GM12878 (cell line): ENCODE results near the gene PODXL2. TPM values are rescaled to one million over a fixed set of nuclear protein-coding genes. Genes with fewer than 3 reads are reported as not detected.

ENCODE experiments used
- ATAC-seq: fragments of 200-7000 bp; cut with Tn5 transposase; 3 replicates; pipeline ENCODE4 v1.9.1; 2020; ENCODE audit warnings: mild to moderate bottlenecking, moderate library complexity
- BruUV-seq: library from RNA; stranded (reverse); fragments of 400-500 nt; replicated peaks from 2 replicates; lab custom pipeline; 2021; lab: Mats Ljungman, UMichigan
- CTCF ChIA-PET: fragments of 300-600 bp; sonication (Branson Sonifier 250); formaldehyde crosslinking; extraction: SDS; loops from one replicate; lab custom pipeline; 2021; ENCODE audit warnings: inconsistent platforms; lab: Yijun Ruan, JAX
- POLR2A ChIA-PET: fragments of 350-600 bp; formaldehyde crosslinking; extraction: SDS; loops from one replicate; lab custom pipeline; 2021; ENCODE audit warnings: inconsistent platforms; lab: Charles Lee
- RAD21 ChIA-PET: fragments of 300-600 bp; sonication (Branson Sonifier 250); formaldehyde crosslinking; loops from one replicate; lab custom pipeline; 2023; ENCODE audit warnings: antibody characterized with exemption; ENCODE audit not compliant: unreplicated experiment; lab: Charles Lee
- SMC1A ChIA-PET: fragments of 300-600 bp; sonication (Branson Sonifier 250); formaldehyde crosslinking; loops from one replicate; lab custom pipeline; 2023; ENCODE audit not compliant: unreplicated experiment, uncharacterized antibody; lab: Charles Lee
- DNase-seq: peaks from one replicate; pipeline ENCODE4 v3.0.0-alpha.2; 2011; ENCODE audit warnings: low read depth, low spot score
- FAIRE-seq: peaks from 3 replicates; lab custom pipeline; 2011; peaks lifted over from hg19 to GRCh38; lab: Jason Lieb, UNC
- H2AFZ ChIP-seq: 2 replicates; pipeline ENCODE4 v1.6.0; 2011; ENCODE audit warnings: low read depth, low read length, control low read depth; ENCODE audit not compliant: control insufficient read depth
- H3K27ac ChIP-seq: 2 replicates; pipeline ENCODE4 v1.5.1; 2011; ENCODE audit warnings: control low read depth; ENCODE audit not compliant: control insufficient read depth, insufficient read depth
- H3K27me3 ChIP-seq, 2 experiments: replicated peaks in 1 of 2; 2 replicates each; pipeline versions ENCODE4 v1.6.0 to v1.6.1; 2011; ENCODE audit warnings: low read length in 1 of 2; ENCODE audit not compliant: control insufficient read depth in 2 of 2, insufficient read depth in 2 of 2
- H3K36me3 ChIP-seq, 2 experiments: 2 replicates each; pipeline ENCODE4 v1.5.1; 2011; ENCODE audit warnings: low read length in 1 of 2; ENCODE audit not compliant: control insufficient read depth in 2 of 2, insufficient read depth in 2 of 2
- H3K4me1 ChIP-seq: 2 replicates; pipeline ENCODE4 v1.6.1; 2011; ENCODE audit warnings: mild to moderate bottlenecking, low read length, moderate library complexity, mixed read lengths; ENCODE audit not compliant: control insufficient read depth, insufficient read depth
- H3K4me2 ChIP-seq: 2 replicates; pipeline ENCODE4 v1.6.0; 2011; ENCODE audit warnings: control low read depth; ENCODE audit not compliant: control insufficient read depth, insufficient read depth
- H3K4me3 ChIP-seq: fragments of 200-600 bp; sonication (generic); 2 replicates; pipeline ENCODE4 v1.5.1; 2016
- H3K79me2 ChIP-seq: 2 replicates; pipeline ENCODE4 v1.6.0; 2011; ENCODE audit warnings: low read length; ENCODE audit not compliant: control insufficient read depth, insufficient read depth
- H3K9ac ChIP-seq: 2 replicates; pipeline ENCODE4 v1.8.0; 2011; ENCODE audit warnings: low read length, control low read depth, mixed read lengths; ENCODE audit not compliant: control insufficient read depth, insufficient read depth
- H3K9me3 ChIP-seq: replicated peaks from 3 replicates; pipeline ENCODE4 v1.5.1; 2011; ENCODE audit warnings: mild to moderate bottlenecking, low read length; ENCODE audit not compliant: control insufficient read depth, insufficient read depth
- H4K20me1 ChIP-seq: 2 replicates; pipeline ENCODE4 v1.6.0; 2011; ENCODE audit not compliant: control insufficient read depth, insufficient read depth
- EGR1 ChIP-seq, 2 experiments: IDR thresholded peaks; 1 replicate in 1 of 2; 2 replicates in 1 of 2; pipeline ENCODE4 v1.6.1; 2011 to 2012; ENCODE audit warnings: low read depth in 2 of 2, low read length in 2 of 2, borderline replicate concordance in 1 of 2, mild to moderate bottlenecking in 1 of 2, moderate library complexity in 1 of 2
- FOXM1 ChIP-seq: IDR thresholded peaks from 2 replicates; pipeline ENCODE4 v1.6.1; 2012; ENCODE audit warnings: low read depth, mild to moderate bottlenecking, inconsistent platforms, low read length, moderate library complexity
- KAT2A ChIP-seq: conservative IDR thresholded peaks from 2 replicates; pipeline ENCODE4 v1.6.1; 2011; ENCODE audit warnings: low read depth, low read length; ENCODE audit not compliant: control insufficient read depth
- TARDBP ChIP-seq: IDR thresholded peaks from 2 replicates; pipeline ENCODE4 v1.6.1; 2016; ENCODE audit warnings: borderline replicate concordance
- TBL1XR1 ChIP-seq: IDR thresholded peaks from 2 replicates; pipeline ENCODE4 v1.6.1; 2012; ENCODE audit warnings: low read depth, low read length, improper control_type of control experiment
- WGBS: methylation state at CpG from one replicate; pipeline ENCODE4 v1.1.6; 2016; ENCODE audit warnings: low lambda C conversion rate; ENCODE audit not compliant: insufficient replicate concordance, insufficient coverage; ENCODE audit errors: missing lambda C conversion rate; 5-methylcytosine and 5-hydroxymethylcytosine counted together
- in situ Hi-C: fragments of 300-500 bp; cut with MboI; formaldehyde crosslinking; loops from 9 replicates; pipeline ENCODE4 v1.14.3; 2018; ENCODE audit warnings: mixed read lengths
- intact Hi-C: fragments of 100-400 bp; cut with micrococcal nuclease; formaldehyde crosslinking; loops from one replicate; pipeline ENCODE4 v1.14.2; 2022; ENCODE audit not compliant: unreplicated experiment
- polyA plus RNA-seq, 11 experiments: library from polyadenylated mRNA; depleted of rRNA in 4 of 11; unstranded in 6 of 11; stranded (reverse) in 5 of 11; fragments of >200 nt; fragmentation: Nextera tagmentation in 4 of 11; fragmentation: Illumina TruSeq in 1 of 11; extraction: Ambion mirVana in 4 of 11; extraction: Trizol in 1 of 11; gene quantifications; 1 replicate in 1 of 11; 2 replicates in 10 of 11; pipeline versions ENCODE4 v1.2.1 to v1.2.3, GENCODE V29; 2011 to 2016; ENCODE audit warnings: inconsistent platforms in 2 of 11, missing spikeins in 2 of 11, low read depth in 1 of 11
- total RNA-seq, 4 experiments: library from RNA; depleted of rRNA in 3 of 4; stranded (reverse); fragments of >200 nt in 3 of 4; fragmentation: Illumina TruSeq in 1 of 4; extraction: Trizol in 1 of 4; gene quantifications; 2 replicates each; pipeline versions ENCODE4 v1.2.1 to v1.2.3, GENCODE V29; 2013 to 2021
- TF ChIP-seq, protein P1 (sequence below), 3 experiments: IDR thresholded peaks in 2 of 3; conservative IDR thresholded peaks in 1 of 3; 2 replicates each; pipeline ENCODE4 v1.5.1; 2011; ENCODE audit warnings: low read depth in 3 of 3, low read length in 3 of 3, mild to moderate bottlenecking in 3 of 3, control low read depth in 2 of 3, moderate library complexity in 2 of 3, inconsistent platforms in 1 of 3, mixed read lengths in 1 of 3; ENCODE audit not compliant: control insufficient read depth in 2 of 3, insufficient read depth in 1 of 3; ENCODE audit errors: extremely low read depth in 1 of 3
- TF ChIP-seq, protein P2 (sequence below): fragments of 450-650 bp; IDR thresholded peaks from 2 replicates; pipeline ENCODE4 v1.6.1; 2017; ENCODE audit warnings: borderline replicate concordance
- TF ChIP-seq, protein P3 (sequence below): IDR thresholded peaks from 2 replicates; pipeline ENCODE4 v1.6.1; 2012; ENCODE audit warnings: low read depth, low read length, improper control_type of control experiment
- TF ChIP-seq, protein P4 (sequence below): IDR thresholded peaks from 2 replicates; pipeline ENCODE4 v1.6.1; 2011; ENCODE audit warnings: mild to moderate bottlenecking, low read depth, low read length, moderate library complexity; ENCODE audit not compliant: insufficient replicate concordance
- TF ChIP-seq, protein P5 (sequence below): fragments of 450-650 bp; IDR thresholded peaks from 2 replicates; pipeline ENCODE4 v1.6.1; 2018; ENCODE audit warnings: borderline replicate concordance, mild to moderate bottlenecking; ENCODE audit not compliant: partially characterized antibody
- TF ChIP-seq, protein P6 (sequence below): fragments of 450-650 bp; IDR thresholded peaks from 2 replicates; pipeline ENCODE4 v1.6.1; 2018; ENCODE audit warnings: mild to moderate bottlenecking, low read depth, moderate library complexity; ENCODE audit not compliant: partially characterized antibody

Gene PODXL2
- total and polyA plus RNA-seq, 10 of the 15 experiments (the other 5 are each of a cell fraction or from before 2014, with no cell fraction given) = 0.03 to 24.4 (median 13.6) TPM; not detected in 2

DNA sequence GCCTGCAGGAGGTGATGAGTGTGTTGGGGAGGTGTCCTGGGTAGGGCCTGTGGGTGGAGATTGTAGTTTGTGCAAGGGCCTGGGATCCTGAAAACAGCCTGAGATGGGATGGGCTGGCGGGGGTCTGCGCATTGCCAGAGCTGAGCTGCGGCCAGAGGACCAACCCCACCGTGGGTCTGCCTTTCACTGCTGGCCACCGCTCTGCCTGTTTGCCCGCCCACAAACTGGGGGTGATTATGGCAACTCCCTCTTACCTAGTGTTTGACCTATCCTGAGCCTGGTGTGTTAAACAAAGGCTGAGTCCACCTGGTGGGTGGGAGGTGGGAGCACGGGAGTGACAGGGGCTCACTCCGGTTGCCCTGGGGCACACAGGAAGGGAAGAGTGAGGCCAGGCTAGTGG is 53.6 kb downstream of the PODXL2 start:
- intact Hi-C loops = no loop called here
- ChIA-PET POLR2A (interaction anchor here (1.4 kb wide), 1 partner anchor 12 kb away, joined by 3 read pairs; no protein-coding TSS in a partner anchor), CTCF (interaction anchor here (0.8 to 1.3 kb wide), 4 partner anchors 14 to 287 kb away, joined by 3 read pairs; no protein-coding TSS in a partner anchor), SMC1A (interaction anchor here (1.6 to 2.3 kb wide), 2 partner anchors 14 to 279 kb away, joined by 3 to 10 read pairs; no protein-coding TSS in a partner anchor), RAD21 (interaction anchor here (1.0 kb wide), 1 partner anchor 276 kb away, joined by 3 read pairs; no protein-coding TSS in a partner anchor)
- FAIRE-seq (no peak), DNase-seq (no peak), ATAC-seq (no peak)
- in situ Hi-C loops = no loop called here
- Histone ChIP-seq H3K27me3 (no peaks in the 10 kb centered on the region), H4K20me1 (no peaks in the 10 kb centered on the region), H3K4me3 (no peak overlapping the region), H3K79me2 (no peaks in the 10 kb centered on the region), H2AFZ (no peak overlapping the region), H3K9ac (no peak overlapping the region), H3K4me1 (peaks cover 34% of the 10 kb centered on the region), H3K9me3 (no peaks in the 10 kb centered on the region), H3K4me2 (peak overlapping the region; percentile 28), H3K27ac (no peak overlapping the region), H3K36me3 (no peaks in the 10 kb centered on the region)
- 84% methylated on average over 8 of the region's 8 CpGs for WGBS
- TF ChIP-seq, protein P1, sequence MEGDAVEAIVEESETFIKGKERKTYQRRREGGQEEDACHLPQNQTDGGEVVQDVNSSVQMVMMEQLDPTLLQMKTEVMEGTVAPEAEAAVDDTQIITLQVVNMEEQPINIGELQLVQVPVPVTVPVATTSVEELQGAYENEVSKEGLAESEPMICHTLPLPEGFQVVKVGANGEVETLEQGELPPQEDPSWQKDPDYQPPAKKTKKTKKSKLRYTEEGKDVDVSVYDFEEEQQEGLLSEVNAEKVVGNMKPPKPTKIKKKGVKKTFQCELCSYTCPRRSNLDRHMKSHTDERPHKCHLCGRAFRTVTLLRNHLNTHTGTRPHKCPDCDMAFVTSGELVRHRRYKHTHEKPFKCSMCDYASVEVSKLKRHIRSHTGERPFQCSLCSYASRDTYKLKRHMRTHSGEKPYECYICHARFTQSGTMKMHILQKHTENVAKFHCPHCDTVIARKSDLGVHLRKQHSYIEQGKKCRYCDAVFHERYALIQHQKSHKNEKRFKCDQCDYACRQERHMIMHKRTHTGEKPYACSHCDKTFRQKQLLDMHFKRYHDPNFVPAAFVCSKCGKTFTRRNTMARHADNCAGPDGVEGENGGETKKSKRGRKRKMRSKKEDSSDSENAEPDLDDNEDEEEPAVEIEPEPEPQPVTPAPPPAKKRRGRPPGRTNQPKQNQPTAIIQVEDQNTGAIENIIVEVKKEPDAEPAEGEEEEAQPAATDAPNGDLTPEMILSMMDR (IDR thresholded peaks at IDR 0.05 in 2 of 3, conservative IDR thresholded peaks at IDR 0.05 in 1 of 3; ENCODE audit: control insufficient read depth in 2 of 3, extremely low read depth in 1 of 3, insufficient read depth in 1 of 3, low read depth in 3 of 3, low read length in 3 of 3) = no peak
- no peak for TF ChIP-seq FOXM1
- TF ChIP-seq, protein P2, sequence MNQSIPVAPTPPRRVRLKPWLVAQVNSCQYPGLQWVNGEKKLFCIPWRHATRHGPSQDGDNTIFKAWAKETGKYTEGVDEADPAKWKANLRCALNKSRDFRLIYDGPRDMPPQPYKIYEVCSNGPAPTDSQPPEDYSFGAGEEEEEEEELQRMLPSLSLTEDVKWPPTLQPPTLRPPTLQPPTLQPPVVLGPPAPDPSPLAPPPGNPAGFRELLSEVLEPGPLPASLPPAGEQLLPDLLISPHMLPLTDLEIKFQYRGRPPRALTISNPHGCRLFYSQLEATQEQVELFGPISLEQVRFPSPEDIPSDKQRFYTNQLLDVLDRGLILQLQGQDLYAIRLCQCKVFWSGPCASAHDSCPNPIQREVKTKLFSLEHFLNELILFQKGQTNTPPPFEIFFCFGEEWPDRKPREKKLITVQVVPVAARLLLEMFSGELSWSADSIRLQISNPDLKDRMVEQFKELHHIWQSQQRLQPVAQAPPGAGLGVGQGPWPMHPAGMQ = no peak
- no peak for TF ChIP-seq TBL1XR1
- TF ChIP-seq, protein P3, sequence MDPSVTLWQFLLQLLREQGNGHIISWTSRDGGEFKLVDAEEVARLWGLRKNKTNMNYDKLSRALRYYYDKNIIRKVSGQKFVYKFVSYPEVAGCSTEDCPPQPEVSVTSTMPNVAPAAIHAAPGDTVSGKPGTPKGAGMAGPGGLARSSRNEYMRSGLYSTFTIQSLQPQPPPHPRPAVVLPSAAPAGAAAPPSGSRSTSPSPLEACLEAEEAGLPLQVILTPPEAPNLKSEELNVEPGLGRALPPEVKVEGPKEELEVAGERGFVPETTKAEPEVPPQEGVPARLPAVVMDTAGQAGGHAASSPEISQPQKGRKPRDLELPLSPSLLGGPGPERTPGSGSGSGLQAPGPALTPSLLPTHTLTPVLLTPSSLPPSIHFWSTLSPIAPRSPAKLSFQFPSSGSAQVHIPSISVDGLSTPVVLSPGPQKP = no peak
- TF ChIP-seq, protein P4, sequence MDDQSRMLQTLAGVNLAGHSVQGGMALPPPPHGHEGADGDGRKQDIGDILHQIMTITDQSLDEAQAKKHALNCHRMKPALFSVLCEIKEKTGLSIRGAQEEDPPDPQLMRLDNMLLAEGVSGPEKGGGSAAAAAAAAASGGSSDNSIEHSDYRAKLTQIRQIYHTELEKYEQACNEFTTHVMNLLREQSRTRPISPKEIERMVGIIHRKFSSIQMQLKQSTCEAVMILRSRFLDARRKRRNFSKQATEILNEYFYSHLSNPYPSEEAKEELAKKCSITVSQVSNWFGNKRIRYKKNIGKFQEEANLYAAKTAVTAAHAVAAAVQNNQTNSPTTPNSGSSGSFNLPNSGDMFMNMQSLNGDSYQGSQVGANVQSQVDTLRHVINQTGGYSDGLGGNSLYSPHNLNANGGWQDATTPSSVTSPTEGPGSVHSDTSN = no peak
- TF ChIP-seq EGR1 (IDR thresholded peaks at IDR 0.05; ENCODE audit: borderline replicate concordance in 1 of 2, low read depth in 2 of 2, low read length in 2 of 2) = no peak
- TF ChIP-seq, protein P5, sequence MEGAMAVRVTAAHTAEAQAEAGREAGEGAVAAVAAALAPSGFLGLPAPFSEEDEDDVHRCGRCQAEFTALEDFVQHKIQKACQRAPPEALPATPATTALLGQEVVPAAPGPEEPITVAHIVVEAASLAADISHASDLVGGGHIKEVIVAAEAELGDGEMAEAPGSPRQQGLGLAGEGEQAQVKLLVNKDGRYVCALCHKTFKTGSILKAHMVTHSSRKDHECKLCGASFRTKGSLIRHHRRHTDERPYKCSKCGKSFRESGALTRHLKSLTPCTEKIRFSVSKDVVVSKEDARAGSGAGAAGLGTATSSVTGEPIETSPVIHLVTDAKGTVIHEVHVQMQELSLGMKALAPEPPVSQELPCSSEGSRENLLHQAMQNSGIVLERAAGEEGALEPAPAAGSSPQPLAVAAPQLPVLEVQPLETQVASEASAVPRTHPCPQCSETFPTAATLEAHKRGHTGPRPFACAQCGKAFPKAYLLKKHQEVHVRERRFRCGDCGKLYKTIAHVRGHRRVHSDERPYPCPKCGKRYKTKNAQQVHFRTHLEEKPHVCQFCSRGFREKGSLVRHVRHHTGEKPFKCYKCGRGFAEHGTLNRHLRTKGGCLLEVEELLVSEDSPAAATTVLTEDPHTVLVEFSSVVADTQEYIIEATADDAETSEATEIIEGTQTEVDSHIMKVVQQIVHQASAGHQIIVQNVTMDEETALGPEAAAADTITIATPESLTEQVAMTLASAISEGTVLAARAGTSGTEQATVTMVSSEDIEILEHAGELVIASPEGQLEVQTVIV = no peak
- TF ChIP-seq, protein P6, sequence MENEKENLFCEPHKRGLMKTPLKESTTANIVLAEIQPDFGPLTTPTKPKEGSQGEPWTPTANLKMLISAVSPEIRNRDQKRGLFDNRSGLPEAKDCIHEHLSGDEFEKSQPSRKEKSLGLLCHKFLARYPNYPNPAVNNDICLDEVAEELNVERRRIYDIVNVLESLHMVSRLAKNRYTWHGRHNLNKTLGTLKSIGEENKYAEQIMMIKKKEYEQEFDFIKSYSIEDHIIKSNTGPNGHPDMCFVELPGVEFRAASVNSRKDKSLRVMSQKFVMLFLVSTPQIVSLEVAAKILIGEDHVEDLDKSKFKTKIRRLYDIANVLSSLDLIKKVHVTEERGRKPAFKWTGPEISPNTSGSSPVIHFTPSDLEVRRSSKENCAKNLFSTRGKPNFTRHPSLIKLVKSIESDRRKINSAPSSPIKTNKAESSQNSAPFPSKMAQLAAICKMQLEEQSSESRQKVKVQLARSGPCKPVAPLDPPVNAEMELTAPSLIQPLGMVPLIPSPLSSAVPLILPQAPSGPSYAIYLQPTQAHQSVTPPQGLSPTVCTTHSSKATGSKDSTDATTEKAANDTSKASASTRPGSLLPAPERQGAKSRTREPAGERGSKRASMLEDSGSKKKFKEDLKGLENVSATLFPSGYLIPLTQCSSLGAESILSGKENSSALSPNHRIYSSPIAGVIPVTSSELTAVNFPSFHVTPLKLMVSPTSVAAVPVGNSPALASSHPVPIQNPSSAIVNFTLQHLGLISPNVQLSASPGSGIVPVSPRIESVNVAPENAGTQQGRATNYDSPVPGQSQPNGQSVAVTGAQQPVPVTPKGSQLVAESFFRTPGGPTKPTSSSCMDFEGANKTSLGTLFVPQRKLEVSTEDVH = no peak
- no peak for TF ChIP-seq KAT2A
- no peak for TF ChIP-seq TARDBP
- BruUV-seq = no TSS peak
